HCT116 (cell line): ENCODE results near the gene WDR4. TPM values are rescaled to one million over a fixed set of nuclear protein-coding genes. Genes with fewer than 3 reads are reported as not detected.

Experiments used
- ATAC-seq: fragments of 200-7000 bp; cut with Tn5 transposase; 2 replicates; pipeline ENCODE4 v1.9.1; 2020; ENCODE audit warnings: mild to moderate bottlenecking, moderate library complexity
- BruUV-seq: library from RNA; stranded (reverse); fragments of 400-500 nt; replicated peaks from 2 replicates; lab custom pipeline; 2021; lab: Mats Ljungman, UMichigan
- CTCF ChIA-PET: fragments of 300-600 bp; sonication (Branson Sonifier 250); formaldehyde crosslinking; loops from one replicate; lab custom pipeline; 2021; ENCODE audit warnings: antibody characterized with exemption; lab: Charles Lee
- POLR2A ChIA-PET: fragments of 300-600, 350-600 bp; sonication (Branson Sonifier 250); formaldehyde crosslinking; loops from one replicate; lab custom pipeline; 2021; ENCODE audit warnings: antibody characterized with exemption; lab: Charles Lee
- RAD21 ChIA-PET, 2 experiments: fragments of 300-600 bp; sonication (Branson Sonifier 250); formaldehyde crosslinking; loops; one replicate each; lab custom pipeline; 2023; ENCODE audit warnings: low total read pairs in 2 of 2; ENCODE audit not compliant: uncharacterized antibody in 2 of 2, unreplicated experiment in 2 of 2, low non-redundant PET in 1 of 2; lab: Charles Lee
- DNase-seq: peaks from one replicate; pipeline ENCODE4 v3.0.0-alpha.2; 2010; ENCODE audit warnings: low read depth, low spot score
- H2AFZ ChIP-seq: fragments of 200-600 bp; shearing (Covaris generic), sonication (generic); 2 replicates; pipeline ENCODE4 v1.6.1; 2017; ENCODE audit warnings: low read depth, mixed run types, mixed read lengths, antibody characterized with exemption, low read length; ENCODE audit not compliant: poor library complexity, severe bottlenecking
- H3K27ac ChIP-seq: 2 replicates; pipeline ENCODE4 v1.5.1; 2012; ENCODE audit warnings: low read depth, low read length
- H3K27me3 ChIP-seq: fragments of 200-600 bp; sonication (generic); 2 replicates; pipeline ENCODE4 v1.6.1; 2016; ENCODE audit warnings: mixed run types, low read length, mixed read lengths; ENCODE audit not compliant: insufficient read depth
- H3K36me3 ChIP-seq, 2 experiments: fragments of 200-500 bp in 1 of 2; fragments of 200-600 bp in 1 of 2; sonication (Bioruptor generic) in 1 of 2; sonication (generic) in 1 of 2; 2 replicates each; pipeline versions ENCODE4 v1.5.1 to v1.6.1; 2014 to 2016; ENCODE audit warnings: low read length in 2 of 2, inconsistent platforms in 1 of 2, mixed read lengths in 1 of 2, mixed run types in 1 of 2; ENCODE audit not compliant: insufficient read depth in 2 of 2, control insufficient read depth in 1 of 2
- H3K4me1 ChIP-seq, 2 experiments: fragments of 200-600 bp in 1 of 2; sonication (generic) in 1 of 2; 2 replicates each; pipeline versions ENCODE4 v1.5.1 to v1.6.1; 2012 to 2017; ENCODE audit warnings: low read length in 2 of 2, inconsistent platforms in 1 of 2, mild to moderate bottlenecking in 1 of 2, mixed read lengths in 1 of 2, mixed run types in 1 of 2, moderate library complexity in 1 of 2; ENCODE audit not compliant: insufficient read depth in 2 of 2, control insufficient read depth in 1 of 2
- H3K4me2 ChIP-seq: fragments of 200-600 bp; sonication (generic); 2 replicates; pipeline ENCODE4 v1.6.1; 2017; ENCODE audit warnings: mixed run types, low read length, mixed read lengths
- H3K4me3 ChIP-seq, 2 experiments: fragments of 200-600 bp in 1 of 2; sonication (generic) in 1 of 2; replicated peaks in 1 of 2; 2 replicates each; pipeline ENCODE4 v1.5.1; 2011 to 2016; ENCODE audit warnings: low read length in 2 of 2, control low read depth in 1 of 2, low read depth in 1 of 2, mild to moderate bottlenecking in 1 of 2, mixed read lengths in 1 of 2, mixed run types in 1 of 2
- H3K79me2 ChIP-seq: fragments of 200-600 bp; sonication (generic); 2 replicates; pipeline ENCODE4 v1.6.1; 2017; ENCODE audit warnings: mild to moderate bottlenecking, mixed run types, low read length, moderate library complexity, mixed read lengths; ENCODE audit not compliant: insufficient read depth
- H3K9ac ChIP-seq: fragments of 200-600 bp; sonication (generic); 2 replicates; pipeline ENCODE4 v1.6.1; 2016; ENCODE audit warnings: low read length, mixed read lengths
- H3K9me2 ChIP-seq: fragments of 200-600 bp; sonication (generic), shearing (Covaris generic); 2 replicates; pipeline ENCODE4 v1.6.1; 2017; ENCODE audit warnings: mixed run types, mild to moderate bottlenecking, moderate library complexity; ENCODE audit not compliant: insufficient read depth
- H3K9me3 ChIP-seq, 2 experiments: fragments of 200-500 bp in 1 of 2; fragments of 200-600 bp in 1 of 2; sonication (Bioruptor generic) in 1 of 2; sonication (generic) in 1 of 2; 2 replicates each; pipeline ENCODE4 v1.6.1; 2014 to 2017; ENCODE audit warnings: low read length in 2 of 2, mixed read lengths in 2 of 2, inconsistent platforms in 1 of 2, low read depth in 1 of 2, mild to moderate bottlenecking in 1 of 2, mixed run types in 1 of 2, moderate library complexity in 1 of 2; ENCODE audit not compliant: control insufficient read depth in 1 of 2, insufficient read depth in 1 of 2
- H4K20me1 ChIP-seq: fragments of 200-600 bp; sonication (generic), shearing (Covaris generic); 2 replicates; pipeline ENCODE4 v1.6.1; 2017; ENCODE audit warnings: mixed run types, mild to moderate bottlenecking, moderate library complexity; ENCODE audit not compliant: insufficient read depth
- CEBPB ChIP-seq: IDR thresholded peaks from 2 replicates; pipeline ENCODE4 v1.6.1; 2012; ENCODE audit warnings: low read depth
- EGR1 ChIP-seq: IDR thresholded peaks from 2 replicates; pipeline ENCODE4 v1.6.1; 2012; ENCODE audit warnings: low read depth
- EZH2phosphoT487 ChIP-seq: fragments of 200-600 bp; IDR thresholded peaks from 2 replicates; pipeline ENCODE4 v1.6.1; 2018; ENCODE audit warnings: antibody characterized with exemption, borderline replicate concordance
- FOSL1 ChIP-seq: IDR thresholded peaks from 2 replicates; pipeline ENCODE4 v1.6.1; 2012; ENCODE audit warnings: low read depth
- POLR2AphosphoS5 ChIP-seq: IDR thresholded peaks from 2 replicates; pipeline ENCODE4 v1.6.1; 2011; ENCODE audit warnings: mild to moderate bottlenecking, low read depth, low read length, moderate library complexity
- SIN3A ChIP-seq: IDR thresholded peaks from 2 replicates; pipeline ENCODE4 v1.6.1; 2012; ENCODE audit warnings: low read depth
- SP1 ChIP-seq: IDR thresholded peaks from 2 replicates; pipeline ENCODE4 v1.6.1; 2012; ENCODE audit warnings: low read depth
- SRF ChIP-seq: IDR thresholded peaks from 2 replicates; pipeline ENCODE4 v1.6.1; 2012; ENCODE audit warnings: low read depth
- TCF7L2 ChIP-seq: IDR thresholded peaks from 2 replicates; pipeline ENCODE4 v1.7.0; 2011; ENCODE audit warnings: borderline replicate concordance, inconsistent platforms; ENCODE audit not compliant: insufficient read depth, insufficient read length; ENCODE audit errors: extremely low read depth
- ZFX ChIP-seq: fragments of 450-650 bp; IDR thresholded peaks from 2 replicates; pipeline ENCODE4 v1.6.1; 2017
- ZNF274 ChIP-seq: fragments of 200-500 bp; sonication (Bioruptor generic); IDR thresholded peaks from 2 replicates; pipeline ENCODE4 v1.6.1; 2014; ENCODE audit warnings: mild to moderate bottlenecking, low read depth, low read length, inconsistent platforms
- intact Hi-C: fragments of 100-400 bp; cut with micrococcal nuclease; formaldehyde crosslinking; loops from 2 replicates; pipeline ENCODE4 v1.10.0; 2022
- total RNA-seq: library from RNA; stranded (reverse); gene quantifications from one replicate; pipeline ENCODE4 v1.2.1, GENCODE V29; 2021; ENCODE audit not compliant: unreplicated experiment
- TF ChIP-seq, protein P1 (sequence below), 3 experiments: fragments of 200-600 bp in 1 of 3; sonication (generic) in 1 of 3; IDR thresholded peaks in 2 of 3; conservative IDR thresholded peaks in 1 of 3; 2 replicates each; pipeline ENCODE4 v1.5.1; 2012 to 2017; ENCODE audit warnings: low read depth in 2 of 3, low read length in 2 of 3, antibody characterized with exemption in 1 of 3, borderline replicate concordance in 1 of 3, control low read depth in 1 of 3, mild to moderate bottlenecking in 1 of 3, mixed read lengths in 1 of 3, mixed run types in 1 of 3, moderate library complexity in 1 of 3; ENCODE audit not compliant: insufficient read depth in 1 of 3
- TF ChIP-seq, protein P2 (sequence below): IDR thresholded peaks from 2 replicates; pipeline ENCODE4 v1.6.1; 2012; ENCODE audit warnings: low read depth
- TF ChIP-seq, protein P3 (sequence below): IDR thresholded peaks from 2 replicates; pipeline ENCODE4 v1.6.1; 2012

Gene WDR4
- total RNA-seq, 1 experiment from 2014 or later, result 34.8 TPM

DNA sequence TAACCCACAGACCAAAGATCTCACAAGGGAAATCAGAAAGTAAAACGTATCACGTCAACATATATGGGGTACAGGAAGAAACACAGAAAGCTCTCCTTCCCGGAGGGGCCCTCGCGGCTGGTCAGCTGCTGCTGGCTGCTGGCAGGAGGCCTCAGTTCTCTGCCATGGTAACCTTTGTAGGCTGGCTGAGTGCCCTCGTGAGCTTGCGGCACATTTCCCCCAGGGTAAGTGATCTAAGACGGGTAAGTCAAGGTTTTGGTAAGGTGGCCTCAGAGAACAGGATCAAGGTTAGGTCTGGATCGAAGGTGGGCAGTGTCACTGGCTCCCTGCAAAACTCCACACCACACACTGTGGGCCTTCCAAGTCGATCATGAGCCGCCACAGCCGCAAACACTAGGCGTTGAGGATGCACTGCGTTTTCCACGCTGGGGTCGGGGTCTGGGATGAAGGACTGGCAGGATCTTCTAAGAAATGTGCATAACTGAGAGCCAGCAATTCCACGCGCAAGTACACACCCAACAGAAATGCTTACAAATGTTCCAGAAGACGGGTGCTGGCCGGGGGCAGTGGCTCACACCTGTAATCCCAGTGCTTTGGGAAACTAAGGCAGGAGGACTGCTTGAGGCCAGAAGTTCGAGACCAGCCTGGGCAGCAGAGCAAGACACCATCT is 33.9 kb downstream of the WDR4 start:
- Histone ChIP-seq H2AFZ (no peak overlapping the region), H3K9me2 (no peaks in the 10 kb centered on the region), H3K27me3 (no peaks in the 10 kb centered on the region), H3K36me3 (peaks cover 32 to 74% of the 10 kb centered on the region in 2 experiments), H3K9ac (no peak overlapping the region), H3K4me3 (no peak overlapping the region), H3K79me2 (peaks cover 77% of the 10 kb centered on the region), H4K20me1 (peaks cover 15% of the 10 kb centered on the region; the same call in 1 of the 2 replicates), H3K27ac (no peak overlapping the region), H3K9me3 (no peaks in the 10 kb centered on the region), H3K4me1 (no peaks in the 10 kb centered on the region), H3K4me2 (no peak overlapping the region)
- ChIA-PET POLR2A (no interaction called here), CTCF (no interaction called here), RAD21 (no interaction called here)
- TF ChIP-seq ZNF274 (no peak), EGR1 (no peak), CEBPB (no peak), POLR2AphosphoS5 (no peak), ZFX (no peak), TCF7L2 (no peak), SP1 (no peak), SIN3A (no peak), SRF (no peak), FOSL1 (no peak), EZH2phosphoT487 (no peak)
- TF ChIP-seq, protein P1, sequence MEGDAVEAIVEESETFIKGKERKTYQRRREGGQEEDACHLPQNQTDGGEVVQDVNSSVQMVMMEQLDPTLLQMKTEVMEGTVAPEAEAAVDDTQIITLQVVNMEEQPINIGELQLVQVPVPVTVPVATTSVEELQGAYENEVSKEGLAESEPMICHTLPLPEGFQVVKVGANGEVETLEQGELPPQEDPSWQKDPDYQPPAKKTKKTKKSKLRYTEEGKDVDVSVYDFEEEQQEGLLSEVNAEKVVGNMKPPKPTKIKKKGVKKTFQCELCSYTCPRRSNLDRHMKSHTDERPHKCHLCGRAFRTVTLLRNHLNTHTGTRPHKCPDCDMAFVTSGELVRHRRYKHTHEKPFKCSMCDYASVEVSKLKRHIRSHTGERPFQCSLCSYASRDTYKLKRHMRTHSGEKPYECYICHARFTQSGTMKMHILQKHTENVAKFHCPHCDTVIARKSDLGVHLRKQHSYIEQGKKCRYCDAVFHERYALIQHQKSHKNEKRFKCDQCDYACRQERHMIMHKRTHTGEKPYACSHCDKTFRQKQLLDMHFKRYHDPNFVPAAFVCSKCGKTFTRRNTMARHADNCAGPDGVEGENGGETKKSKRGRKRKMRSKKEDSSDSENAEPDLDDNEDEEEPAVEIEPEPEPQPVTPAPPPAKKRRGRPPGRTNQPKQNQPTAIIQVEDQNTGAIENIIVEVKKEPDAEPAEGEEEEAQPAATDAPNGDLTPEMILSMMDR (IDR thresholded peaks at IDR 0.05 in 2 of 3, conservative IDR thresholded peaks at IDR 0.05 in 1 of 3; ENCODE audit: borderline replicate concordance in 1 of 3, insufficient read depth in 1 of 3, low read depth in 2 of 3, low read length in 2 of 3), result no peak
- TF ChIP-seq, protein P2, sequence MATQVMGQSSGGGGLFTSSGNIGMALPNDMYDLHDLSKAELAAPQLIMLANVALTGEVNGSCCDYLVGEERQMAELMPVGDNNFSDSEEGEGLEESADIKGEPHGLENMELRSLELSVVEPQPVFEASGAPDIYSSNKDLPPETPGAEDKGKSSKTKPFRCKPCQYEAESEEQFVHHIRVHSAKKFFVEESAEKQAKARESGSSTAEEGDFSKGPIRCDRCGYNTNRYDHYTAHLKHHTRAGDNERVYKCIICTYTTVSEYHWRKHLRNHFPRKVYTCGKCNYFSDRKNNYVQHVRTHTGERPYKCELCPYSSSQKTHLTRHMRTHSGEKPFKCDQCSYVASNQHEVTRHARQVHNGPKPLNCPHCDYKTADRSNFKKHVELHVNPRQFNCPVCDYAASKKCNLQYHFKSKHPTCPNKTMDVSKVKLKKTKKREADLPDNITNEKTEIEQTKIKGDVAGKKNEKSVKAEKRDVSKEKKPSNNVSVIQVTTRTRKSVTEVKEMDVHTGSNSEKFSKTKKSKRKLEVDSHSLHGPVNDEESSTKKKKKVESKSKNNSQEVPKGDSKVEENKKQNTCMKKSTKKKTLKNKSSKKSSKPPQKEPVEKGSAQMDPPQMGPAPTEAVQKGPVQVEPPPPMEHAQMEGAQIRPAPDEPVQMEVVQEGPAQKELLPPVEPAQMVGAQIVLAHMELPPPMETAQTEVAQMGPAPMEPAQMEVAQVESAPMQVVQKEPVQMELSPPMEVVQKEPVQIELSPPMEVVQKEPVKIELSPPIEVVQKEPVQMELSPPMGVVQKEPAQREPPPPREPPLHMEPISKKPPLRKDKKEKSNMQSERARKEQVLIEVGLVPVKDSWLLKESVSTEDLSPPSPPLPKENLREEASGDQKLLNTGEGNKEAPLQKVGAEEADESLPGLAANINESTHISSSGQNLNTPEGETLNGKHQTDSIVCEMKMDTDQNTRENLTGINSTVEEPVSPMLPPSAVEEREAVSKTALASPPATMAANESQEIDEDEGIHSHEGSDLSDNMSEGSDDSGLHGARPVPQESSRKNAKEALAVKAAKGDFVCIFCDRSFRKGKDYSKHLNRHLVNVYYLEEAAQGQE, result no peak
- TF ChIP-seq, protein P3, sequence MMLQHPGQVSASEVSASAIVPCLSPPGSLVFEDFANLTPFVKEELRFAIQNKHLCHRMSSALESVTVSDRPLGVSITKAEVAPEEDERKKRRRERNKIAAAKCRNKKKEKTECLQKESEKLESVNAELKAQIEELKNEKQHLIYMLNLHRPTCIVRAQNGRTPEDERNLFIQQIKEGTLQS, result no peak
- intact Hi-C loops, result no loop called here
- BruUV-seq, result TSS peak; percentile 5
- no peak for DNase-seq
- ATAC-seq, result no peak
